Mesenchymal stem cell (in vitro differentiated cells and primary cell): ENCODE measurements around the gene PSMD13.
A peak's percentile ranks its signal among the peaks of the same experiment; 100 is the strongest.

ENCODE experiments used
- DNase-seq: peaks from one replicate; pipeline ENCODE4 v3.0.0-alpha.2; 2013
- H2AFZ ChIP-seq: one replicate; pipeline ENCODE4 v1.6.1; 2013; ENCODE audit warnings: low read depth, mild to moderate bottlenecking, control low read depth, inconsistent platforms, low read length, moderate library complexity
- H2AK5ac ChIP-seq: 2 replicates; pipeline ENCODE4 v1.6.1; 2013; ENCODE audit warnings: low read length, moderate library complexity, mild to moderate bottlenecking, inconsistent platforms; ENCODE audit not compliant: severe bottlenecking
- H2BK120ac ChIP-seq: one replicate; pipeline ENCODE4 v1.6.1; 2013; ENCODE audit warnings: low read depth, mild to moderate bottlenecking, inconsistent platforms, low read length, moderate library complexity
- H2BK12ac ChIP-seq, 2 experiments: one replicate each; pipeline ENCODE4 v1.6.1; 2013; ENCODE audit warnings: inconsistent platforms in 2 of 2, low read length in 2 of 2, mild to moderate bottlenecking in 2 of 2, moderate library complexity in 2 of 2, control low read depth in 1 of 2
- H2BK15ac ChIP-seq: one replicate; pipeline ENCODE4 v1.6.1; 2013; ENCODE audit warnings: mild to moderate bottlenecking, low read depth, inconsistent platforms; ENCODE audit not compliant: poor library complexity, severe bottlenecking
- H2BK5ac ChIP-seq: 2 replicates; pipeline ENCODE4 v1.6.1; 2013; ENCODE audit warnings: low read depth, mild to moderate bottlenecking, low read length, control low read depth, inconsistent platforms; ENCODE audit not compliant: poor library complexity, severe bottlenecking
- H3K14ac ChIP-seq, 2 experiments: one replicate each; pipeline ENCODE4 v1.6.1; 2013; ENCODE audit warnings: inconsistent platforms in 2 of 2, low read length in 2 of 2, control low read depth in 1 of 2, mild to moderate bottlenecking in 1 of 2, moderate library complexity in 1 of 2
- H3K18ac ChIP-seq, 2 experiments: one replicate each; pipeline ENCODE4 v1.6.1; 2013; ENCODE audit warnings: inconsistent platforms in 2 of 2, low read length in 2 of 2, control low read depth in 1 of 2, low read depth in 1 of 2, mild to moderate bottlenecking in 1 of 2
- H3K23ac ChIP-seq, 2 experiments: one replicate each; pipeline ENCODE4 v1.6.1; 2013; ENCODE audit warnings: inconsistent platforms in 2 of 2, low read length in 2 of 2, mild to moderate bottlenecking in 2 of 2, moderate library complexity in 2 of 2, control low read depth in 1 of 2
- H3K27ac ChIP-seq: 2 replicates; pipeline ENCODE4 v1.5.1; 2013; ENCODE audit warnings: mild to moderate bottlenecking, moderate library complexity, low read length, control low read depth, inconsistent platforms; ENCODE audit not compliant: poor library complexity, severe bottlenecking
- H3K27me3 ChIP-seq, 2 experiments: 2 replicates each; pipeline versions ENCODE4 v1.6.1 to v1.7.0; 2013; ENCODE audit warnings: low read length in 2 of 2, mild to moderate bottlenecking in 2 of 2, moderate library complexity in 2 of 2, control low read depth in 1 of 2, inconsistent platforms in 1 of 2; ENCODE audit not compliant: control insufficient read depth in 1 of 2, insufficient read depth in 1 of 2
- H3K36me3 ChIP-seq, 2 experiments: 2 replicates each; pipeline versions ENCODE4 v1.6.1 to v1.7.0; 2013; ENCODE audit warnings: low read length in 2 of 2, control low read depth in 1 of 2, inconsistent platforms in 1 of 2, low read depth in 1 of 2, mild to moderate bottlenecking in 1 of 2; ENCODE audit not compliant: insufficient read depth in 2 of 2, control insufficient read depth in 1 of 2
- H3K4ac ChIP-seq, 2 experiments: one replicate each; pipeline ENCODE4 v1.6.1; 2013; ENCODE audit warnings: inconsistent platforms in 2 of 2, low read length in 2 of 2, mild to moderate bottlenecking in 2 of 2, moderate library complexity in 2 of 2, control low read depth in 1 of 2, low read depth in 1 of 2
- H3K4me1 ChIP-seq: 2 replicates; pipeline ENCODE4 v1.6.1; 2013; ENCODE audit warnings: low read depth, low read length, control low read depth; ENCODE audit not compliant: control insufficient read depth, insufficient read depth
- H3K4me2 ChIP-seq: 2 replicates; pipeline ENCODE4 v1.6.1; 2013; ENCODE audit warnings: low read length, mild to moderate bottlenecking, inconsistent platforms; ENCODE audit not compliant: poor library complexity, severe bottlenecking
- H3K4me3 ChIP-seq, 2 experiments: 2 replicates each; pipeline versions ENCODE4 v1.5.1 to v1.7.0; 2013; ENCODE audit warnings: low read length in 2 of 2, mild to moderate bottlenecking in 2 of 2, control low read depth in 1 of 2, low read depth in 1 of 2; ENCODE audit not compliant: insufficient read depth in 1 of 2
- H3K79me1 ChIP-seq: replicated peaks from 2 replicates; pipeline ENCODE4 v1.6.1; 2013; ENCODE audit warnings: mild to moderate bottlenecking, control low read depth, low read length, inconsistent platforms; ENCODE audit not compliant: poor library complexity, severe bottlenecking
- H3K9ac ChIP-seq: 2 replicates; pipeline ENCODE4 v1.7.0; 2013; ENCODE audit warnings: mild to moderate bottlenecking, low read length, moderate library complexity
- H3K9me3 ChIP-seq: 2 replicates; pipeline ENCODE4 v1.7.0; 2013; ENCODE audit warnings: mild to moderate bottlenecking, low read length; ENCODE audit not compliant: control insufficient read depth
- H4K8ac ChIP-seq: one replicate; pipeline ENCODE4 v1.6.1; 2013; ENCODE audit warnings: inconsistent platforms, mild to moderate bottlenecking, low read length, moderate library complexity
- H4K91ac ChIP-seq: one replicate; pipeline ENCODE4 v1.6.1; 2013; ENCODE audit warnings: mild to moderate bottlenecking, low read length, inconsistent platforms
- WGBS: methylation state at CpG from one replicate; pipeline ENCODE4 v1.1.7; 2013; ENCODE audit warnings: mixed read lengths; 5-methylcytosine and 5-hydroxymethylcytosine counted together

The PSMD13 gene

GRCh38 chr11:223884-224283 lies 12.9 kb upstream of the PSMD13 start:
- Histone ChIP-seq H2AFZ (no peak overlapping the region), H4K8ac (no peak overlapping the region)
- WGBS = 93% methylated on average over 8 of the region's 9 CpGs

GRCh38 chr11:224424-224823 lies 12.4 kb upstream of the PSMD13 start:
- H2BK12ac ChIP-seq = no peak overlapping the region
- no peak overlapping the region for H3K9ac ChIP-seq
- no peak overlapping the region for H3K4ac ChIP-seq
- H3K4me1 ChIP-seq = peaks cover 7% of the 10 kb centered on the region
- peaks cover 35% of the 10 kb centered on the region for H3K79me1 ChIP-seq
- H3K27ac ChIP-seq = no peak overlapping the region
- H3K27me3 ChIP-seq = no peaks in the 10 kb centered on the region
- no peak overlapping the region for H3K18ac ChIP-seq
- H3K4me3 ChIP-seq = no peak overlapping the region
- no peaks in the 10 kb centered on the region for H3K9me3 ChIP-seq
- no peak overlapping the region for H2BK15ac ChIP-seq
- no peak overlapping the region for H2BK5ac ChIP-seq
- no peak overlapping the region for H2AK5ac ChIP-seq
- H3K14ac ChIP-seq = no peak overlapping the region
- H3K4me2 ChIP-seq = no peak overlapping the region
- H2BK120ac ChIP-seq = no peak overlapping the region
- no peak overlapping the region for H4K91ac ChIP-seq
- peaks cover 19 to 24% of the 10 kb centered on the region in 2 experiments for H3K36me3 ChIP-seq
- no peak for DNase-seq
- H4K8ac ChIP-seq = no peak overlapping the region
- 95% methylated on average over 7 of the region's 7 CpGs for WGBS
- no peak overlapping the region for H3K23ac ChIP-seq
- no peak overlapping the region for H2AFZ ChIP-seq

More at GRCh38 chr11:223884-224283, 12.9 kb upstream of the PSMD13 start:
- Histone ChIP-seq H3K23ac (no peak overlapping the region), H3K27ac (no peak overlapping the region), H2BK5ac (no peak overlapping the region), H3K27me3 (no peaks in the 10 kb centered on the region), H3K18ac (no peak overlapping the region), H3K4me3 (no peak overlapping the region), H3K4ac (no peak overlapping the region), H3K36me3 (peaks cover 24 to 27% of the 10 kb centered on the region in 2 experiments), H4K91ac (no peak overlapping the region), H3K14ac (no peak overlapping the region), H2AK5ac (no peak overlapping the region), H2BK12ac (no peak overlapping the region), H3K9me3 (no peaks in the 10 kb centered on the region), H3K79me1 (peaks cover 31% of the 10 kb centered on the region), H3K9ac (no peak overlapping the region), H2BK15ac (no peak overlapping the region), H3K4me1 (peaks cover 8% of the 10 kb centered on the region), H2BK120ac (no peak overlapping the region), H3K4me2 (no peak overlapping the region)
- DNase-seq = no peak

GRCh38 chr11:225734-226453 lies 10.9 kb upstream of the PSMD13 start:
- H2BK5ac ChIP-seq = no peak overlapping the region
- H3K4me3 ChIP-seq = no peak overlapping the region
- H3K4me2 ChIP-seq = no peak overlapping the region
- no peaks in the 10 kb centered on the region for H3K9me3 ChIP-seq
- H2BK120ac ChIP-seq = no peak overlapping the region
- H3K79me1 ChIP-seq = peaks cover 42% of the 10 kb centered on the region
- no peak overlapping the region for H2AK5ac ChIP-seq
- H3K4me1 ChIP-seq = peaks cover 7% of the 10 kb centered on the region
- no peak overlapping the region for H4K91ac ChIP-seq
- no peak overlapping the region for H2BK15ac ChIP-seq
- peaks cover 22 to 33% of the 10 kb centered on the region in 2 experiments for H3K36me3 ChIP-seq
- no peak overlapping the region for H3K9ac ChIP-seq
- H4K8ac ChIP-seq = peak overlapping the region; percentile 49
- no peak overlapping the region for H2AFZ ChIP-seq
- no peak overlapping the region for H3K23ac ChIP-seq
- 92% methylated on average over 10 of the region's 10 CpGs for WGBS
- no peak overlapping the region for H2BK12ac ChIP-seq
- peak; percentile 51 for DNase-seq
- H3K18ac ChIP-seq = no peak overlapping the region
- no peak overlapping the region for H3K14ac ChIP-seq
- no peaks in the 10 kb centered on the region for H3K27me3 ChIP-seq
- H3K27ac ChIP-seq = no peak overlapping the region
- no peak overlapping the region for H3K4ac ChIP-seq

GRCh38 chr11:227824-228379 lies 8.9 kb upstream of the PSMD13 start:
- Histone ChIP-seq H3K4ac (no peak overlapping the region), H3K23ac (no peak overlapping the region), H3K18ac (no peak overlapping the region), H3K4me1 (peaks cover 5% of the 10 kb centered on the region), H3K9ac (no peak overlapping the region), H3K14ac (no peak overlapping the region), H4K91ac (no peak overlapping the region), H2AFZ (no peak overlapping the region), H3K4me3 (no peak overlapping the region), H3K36me3 (peaks cover 18 to 20% of the 10 kb centered on the region in 2 experiments), H4K8ac (no peak overlapping the region), H2BK120ac (no peak overlapping the region), H2BK5ac (no peak overlapping the region), H3K79me1 (peaks cover 46% of the 10 kb centered on the region), H2BK15ac (no peak overlapping the region), H3K9me3 (no peaks in the 10 kb centered on the region), H2BK12ac (no peak overlapping the region), H3K27me3 (no peaks in the 10 kb centered on the region), H2AK5ac (no peak overlapping the region), H3K27ac (no peak overlapping the region), H3K4me2 (no peak overlapping the region)
- DNase-seq = no peak
- WGBS = 92% methylated on average over 5 of the region's 6 CpGs
